ENCODE measurements around the gene MRAS. TPM values are rescaled to one million over a fixed set of nuclear protein-coding genes. Genes with fewer than 3 reads are reported as not detected.

Gene MRAS
- total and polyA plus RNA-seq, 2 of the 8 experiments (the other 6 are each of a cell fraction or from before 2014, with no cell fraction given), result 10.6 to 16.2 TPM

DNA sequence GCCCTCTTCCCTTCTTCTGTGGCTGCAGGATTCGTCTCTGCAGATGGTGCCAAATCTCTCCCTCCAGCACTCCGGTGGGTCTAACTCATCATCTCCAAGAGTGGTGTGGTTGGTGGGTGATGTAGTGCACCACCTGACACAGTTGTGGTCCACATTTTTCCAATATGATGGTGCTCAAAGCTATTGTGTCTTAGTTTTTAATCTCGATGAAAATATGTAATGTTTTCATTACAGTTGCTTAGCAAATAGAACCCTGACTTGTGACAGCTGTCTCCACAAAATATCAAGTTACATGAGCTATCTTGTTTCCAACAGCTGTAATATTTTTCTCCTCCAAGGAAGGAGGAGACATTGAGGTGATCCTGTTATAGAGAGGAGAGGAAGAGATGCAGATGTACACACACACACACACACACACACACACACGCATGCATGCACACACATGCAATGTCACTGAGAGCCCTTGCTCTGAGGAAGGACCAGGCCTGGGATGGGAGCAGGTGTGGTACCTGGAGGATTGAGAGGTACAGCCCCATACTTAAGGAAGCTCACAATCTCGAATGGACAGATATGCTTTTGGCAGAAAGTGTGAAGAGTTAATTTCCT, 70.3 kb downstream of the MRAS start:
- no peaks in the 10 kb centered on the region for H3K27me3 ChIP-seq (replicated peaks in 1 of 4; ENCODE audit: control insufficient read depth in 3 of 4, extremely low read depth in 1 of 4, insufficient read depth in 3 of 4, low read length in 3 of 4)
- no peak overlapping the region for H3K14ac ChIP-seq (ENCODE audit: insufficient read length)
- DNase-seq (ENCODE audit: low read depth in 1 of 2, low spot score in 2 of 2) (no peak), FAIRE-seq (no peak)
- H3K4me3 ChIP-seq (ENCODE audit: extremely low read depth in 1 of 4, insufficient read depth in 2 of 4, low read depth in 3 of 4, low read length in 4 of 4), result no peak overlapping the region
- H3K9ac ChIP-seq (replicated peaks in 1 of 4; ENCODE audit: extremely low read depth in 1 of 4, low read depth in 3 of 4, low read length in 3 of 4), result no peak overlapping the region
- H2AFZ ChIP-seq (ENCODE audit: low read length), result no peak overlapping the region
- 90% methylated on average over 5 of the region's 5 CpGs; no CpG with 5 or more reads in 1 of the 2 experiments for WGBS, 2 experiments (ENCODE audit: extremely low coverage in 1 of 2, insufficient coverage in 1 of 2, insufficient read length in 1 of 2, insufficient replicate concordance in 2 of 2, low coverage in 1 of 2, low lambda C conversion rate in 2 of 2, missing lambda C conversion rate in 1 of 2)
- no peak overlapping the region for H2BK120ac ChIP-seq (replicated peaks; ENCODE audit: low read depth, low read length)
- H3K9me3 ChIP-seq (ENCODE audit: insufficient read depth in 2 of 2, low read depth in 1 of 2, low read length in 1 of 2), result peaks cover 2 to 4% of the 10 kb centered on the region in 2 experiments; a peak in 2 of 4 replicates
- H4K5ac ChIP-seq (ENCODE audit: insufficient read length, low read depth, low read length), result no peak overlapping the region
- H2BK5ac ChIP-seq (ENCODE audit: low read depth, low read length), result no peak overlapping the region
- H3K23ac ChIP-seq (ENCODE audit: insufficient read length), result no peak overlapping the region
- no peaks in the 10 kb centered on the region for H4K20me1 ChIP-seq (replicated peaks in 1 of 2; ENCODE audit: control insufficient read depth in 1 of 2, insufficient read depth in 2 of 2, low read length in 2 of 2)
- no peak overlapping the region for H3K27ac ChIP-seq (ENCODE audit: low read depth, low read length)
- no peaks in the 10 kb centered on the region for H3K79me1 ChIP-seq (ENCODE audit: low read depth, low read length)
- no peak overlapping the region for H2BK20ac ChIP-seq (ENCODE audit: low read length)
- H3K36me3 ChIP-seq (ENCODE audit: control insufficient read depth in 2 of 4, insufficient read depth in 4 of 4, low read length in 3 of 4), result no peaks in the 10 kb centered on the region
- H2BK12ac ChIP-seq (ENCODE audit: low read depth, low read length), result no peak overlapping the region
- H4K91ac ChIP-seq (replicated peaks; ENCODE audit: insufficient read length, low read length), result no peak overlapping the region
- POLR2A ChIA-PET (ENCODE audit: partially characterized antibody), result interaction anchor here (0.7 to 2.0 kb wide), 5 partner anchors 11 to 155 kb away, joined by 3 to 8 read pairs (median 4); partner anchors contain the start of genes ESYT3 and MRAS
- 0 out of 2 replicates have a peak overlapping the region, but pooled peaks have one; percentile 16 for H4K8ac ChIP-seq (ENCODE audit: extremely low read depth, insufficient read depth, low read length)
- H3K18ac ChIP-seq (ENCODE audit: extremely low read depth, low read length), result no peak overlapping the region
- H3K4me2 ChIP-seq (ENCODE audit: insufficient read depth in 1 of 2, low read depth in 2 of 2, low read length in 2 of 2), result no peak overlapping the region
- H2BK15ac ChIP-seq (ENCODE audit: low read length), result 0 out of 2 replicates have a peak overlapping the region, but pooled peaks have one; percentile 83
- H3K4ac ChIP-seq (replicated peaks; ENCODE audit: insufficient read length, low read depth, low read length), result no peak overlapping the region
- H3K79me2 ChIP-seq (ENCODE audit: control insufficient read depth in 1 of 2, insufficient read depth in 2 of 2, low read length in 2 of 2), result no peaks in the 10 kb centered on the region
- H3K23me2 ChIP-seq (ENCODE audit: low read depth, low read length), result no peaks in the 10 kb centered on the region
- peaks cover 0 to 4% (median 1%) of the 10 kb centered on the region in 4 experiments; a peak in 4 of 7 replicates for H3K4me1 ChIP-seq (replicated peaks in 1 of 4; ENCODE audit: control insufficient read depth in 3 of 4, insufficient read depth in 4 of 4, low read length in 3 of 4)
- CTCF ChIA-PET (ENCODE audit: partially characterized antibody), result interaction anchor here (0.7 to 4.0 kb wide), 27 partner anchors 8 to 562 kb away, joined by 3 to 37 read pairs (median 5); partner anchors contain the start of genes CEP70 and ESYT3
- no peak overlapping the region for H3K56ac ChIP-seq (replicated peaks; ENCODE audit: insufficient read length, low read depth, low read length)
- no peak overlapping the region for H2AK5ac ChIP-seq (ENCODE audit: low read depth, low read length)
- TF ChIP-seq, protein P1, sequence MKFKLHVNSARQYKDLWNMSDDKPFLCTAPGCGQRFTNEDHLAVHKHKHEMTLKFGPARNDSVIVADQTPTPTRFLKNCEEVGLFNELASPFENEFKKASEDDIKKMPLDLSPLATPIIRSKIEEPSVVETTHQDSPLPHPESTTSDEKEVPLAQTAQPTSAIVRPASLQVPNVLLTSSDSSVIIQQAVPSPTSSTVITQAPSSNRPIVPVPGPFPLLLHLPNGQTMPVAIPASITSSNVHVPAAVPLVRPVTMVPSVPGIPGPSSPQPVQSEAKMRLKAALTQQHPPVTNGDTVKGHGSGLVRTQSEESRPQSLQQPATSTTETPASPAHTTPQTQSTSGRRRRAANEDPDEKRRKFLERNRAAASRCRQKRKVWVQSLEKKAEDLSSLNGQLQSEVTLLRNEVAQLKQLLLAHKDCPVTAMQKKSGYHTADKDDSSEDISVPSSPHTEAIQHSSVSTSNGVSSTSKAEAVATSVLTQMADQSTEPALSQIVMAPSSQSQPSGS (IDR thresholded peaks at IDR 0.05; ENCODE audit: low read length), result no peak
- TF ChIP-seq HDAC2 (IDR thresholded peaks at IDR 0.05; ENCODE audit: borderline replicate concordance in 1 of 2, low read depth in 2 of 2, low read length in 2 of 2) (no peak), CBX8 (IDR thresholded peaks at IDR 0.05; ENCODE audit: borderline replicate concordance, low read depth, low read length) (no peak), ASH2L (IDR thresholded peaks at IDR 0.05; ENCODE audit: low read length) (no peak), JUND (IDR thresholded peaks at IDR 0.05; ENCODE audit: low read length) (no peak), ZNF274 (IDR thresholded peaks at IDR 0.05; ENCODE audit: borderline replicate concordance, extremely low read depth, low read length) (no peak), CHD1 (IDR thresholded peaks at IDR 0.05; ENCODE audit: low read depth, low read length) (no peak), YY1 (IDR thresholded peaks at IDR 0.05; ENCODE audit: low read depth, low read length) (no peak), PHF8 (conservative IDR thresholded peaks at IDR 0.05; ENCODE audit: low read depth, low read length) (no peak), TCF12 (IDR thresholded peaks at IDR 0.05; ENCODE audit: low read depth, low read length) (no peak)
